Lower lobe of right lung (tissue), 2 donors: ENCODE data around the gene LOXL1. TPM values are rescaled to one million over a fixed set of nuclear protein-coding genes. Genes with fewer than 3 reads are reported as not detected.

Experiments used
- ATAC-seq, 2 donors: fragments of 200-7000 bp; cut with Tn5 transposase; one replicate each; pipeline ENCODE4 v1.9.1; 2020 to 2022; ENCODE audit warnings: mild to moderate bottlenecking in 2 of 2, moderate library complexity in 2 of 2
- DNase-seq: peaks from one replicate; pipeline ENCODE4 v3.0.0-alpha.2; 2020
- H3K27ac ChIP-seq: fragments of 200-600 bp; one replicate; pipeline ENCODE4 v1.8.0; 2022
- H3K27me3 ChIP-seq: fragments of 200-600 bp; one replicate; pipeline ENCODE4 v1.8.0; 2022; ENCODE audit warnings: low read depth
- H3K36me3 ChIP-seq: fragments of 200-600 bp; one replicate; pipeline ENCODE4 v1.8.0; 2022; ENCODE audit warnings: mild to moderate bottlenecking
- H3K4me1 ChIP-seq: fragments of 200-600 bp; one replicate; pipeline ENCODE4 v1.8.0; 2022
- H3K4me3 ChIP-seq: fragments of 200-600 bp; one replicate; pipeline ENCODE4 v1.8.0; 2022; ENCODE audit warnings: mild to moderate bottlenecking
- H3K9me3 ChIP-seq: fragments of 200-600 bp; one replicate; pipeline ENCODE4 v1.8.0; 2022
- intact Hi-C: fragments of 100-400 bp; cut with DNase I; formaldehyde crosslinking; loops from one replicate; pipeline ENCODE4 v1.11.0; 2022
- total RNA-seq: library from RNA; stranded (reverse); fragmentation: NEBNext Ultra II Directional; extraction: Animal tissue kit (Norgen Biotek cat#: 25700); gene quantifications from one replicate; pipeline ENCODE4 v1.2.1, GENCODE V29; 2021
- TF ChIP-seq, protein P1 (sequence below): fragments of 200-600 bp; IDR thresholded peaks from one replicate; pipeline ENCODE4 v1.8.0; 2022; ENCODE audit warnings: antibody characterized with exemption, mild to moderate bottlenecking
- donor health status: DM: no; HTN: yes; CAD: no; lungs with severe emphysema.

Gene LOXL1
- total RNA-seq, 1 donor from 2014 or later, result 7.6 TPM

- Histone ChIP-seq H3K4me1 (peaks cover 52% of the 10 kb centered on the region), H3K9me3 (no peaks in the 10 kb centered on the region), H3K27me3 (peaks cover 27% of the 10 kb centered on the region), H3K4me3 (peak overlapping the region; percentile 64), H3K27ac (peak overlapping the region; percentile 83), H3K36me3 (no peaks in the 10 kb centered on the region)
- TF ChIP-seq, protein P1, sequence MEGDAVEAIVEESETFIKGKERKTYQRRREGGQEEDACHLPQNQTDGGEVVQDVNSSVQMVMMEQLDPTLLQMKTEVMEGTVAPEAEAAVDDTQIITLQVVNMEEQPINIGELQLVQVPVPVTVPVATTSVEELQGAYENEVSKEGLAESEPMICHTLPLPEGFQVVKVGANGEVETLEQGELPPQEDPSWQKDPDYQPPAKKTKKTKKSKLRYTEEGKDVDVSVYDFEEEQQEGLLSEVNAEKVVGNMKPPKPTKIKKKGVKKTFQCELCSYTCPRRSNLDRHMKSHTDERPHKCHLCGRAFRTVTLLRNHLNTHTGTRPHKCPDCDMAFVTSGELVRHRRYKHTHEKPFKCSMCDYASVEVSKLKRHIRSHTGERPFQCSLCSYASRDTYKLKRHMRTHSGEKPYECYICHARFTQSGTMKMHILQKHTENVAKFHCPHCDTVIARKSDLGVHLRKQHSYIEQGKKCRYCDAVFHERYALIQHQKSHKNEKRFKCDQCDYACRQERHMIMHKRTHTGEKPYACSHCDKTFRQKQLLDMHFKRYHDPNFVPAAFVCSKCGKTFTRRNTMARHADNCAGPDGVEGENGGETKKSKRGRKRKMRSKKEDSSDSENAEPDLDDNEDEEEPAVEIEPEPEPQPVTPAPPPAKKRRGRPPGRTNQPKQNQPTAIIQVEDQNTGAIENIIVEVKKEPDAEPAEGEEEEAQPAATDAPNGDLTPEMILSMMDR, result no peak
- DNase-seq (peak; percentile 35), ATAC-seq (no peak)
- intact Hi-C loops, result no loop called here
These were observed 1.9 kb downstream of the LOXL1 start for GRCh38 chr15:73928241-73928579.

GRCh38 chr15:73928971-73929627 lies 2.8 kb downstream of the LOXL1 start:
- ATAC-seq (no peak), DNase-seq (peak; percentile 24)
- no peak overlapping the region for H3K27ac ChIP-seq
- H3K4me1 ChIP-seq, result peaks cover 46% of the 10 kb centered on the region
- H3K27me3 ChIP-seq, result peaks cover 27% of the 10 kb centered on the region
- no peak overlapping the region for H3K4me3 ChIP-seq
- no peaks in the 10 kb centered on the region for H3K9me3 ChIP-seq
- no peaks in the 10 kb centered on the region for H3K36me3 ChIP-seq
- intact Hi-C loops, result no loop called here
- TF ChIP-seq, protein P1, result no peak

- Histone ChIP-seq H3K27me3 (peaks cover 27% of the 10 kb centered on the region), H3K36me3 (no peaks in the 10 kb centered on the region), H3K9me3 (no peaks in the 10 kb centered on the region), H3K4me3 (no peak overlapping the region), H3K4me1 (peaks cover 44% of the 10 kb centered on the region), H3K27ac (peak overlapping the region; percentile 24)
- DNase-seq, result peak; percentile 44
- TF ChIP-seq, protein P1, result no peak
- intact Hi-C loops, result no loop called here
- ATAC-seq, result no peak
These were observed 4.1 kb downstream of the LOXL1 start for GRCh38 chr15:73930371-73930770.

GRCh38 chr15:73930790-73931281 lies 4.6 kb downstream of the LOXL1 start:
- H3K27me3 ChIP-seq, result peaks cover 27% of the 10 kb centered on the region
- DNase-seq (peak; percentile 26), ATAC-seq (no peak)
- no peaks in the 10 kb centered on the region for H3K36me3 ChIP-seq
- no peak overlapping the region for H3K4me3 ChIP-seq
- intact Hi-C loops, result no loop called here
- TF ChIP-seq, protein P1, result no peak
- peaks cover 40% of the 10 kb centered on the region for H3K4me1 ChIP-seq
- peak overlapping the region; percentile 24 for H3K27ac ChIP-seq
- H3K9me3 ChIP-seq, result no peaks in the 10 kb centered on the region

DNA sequence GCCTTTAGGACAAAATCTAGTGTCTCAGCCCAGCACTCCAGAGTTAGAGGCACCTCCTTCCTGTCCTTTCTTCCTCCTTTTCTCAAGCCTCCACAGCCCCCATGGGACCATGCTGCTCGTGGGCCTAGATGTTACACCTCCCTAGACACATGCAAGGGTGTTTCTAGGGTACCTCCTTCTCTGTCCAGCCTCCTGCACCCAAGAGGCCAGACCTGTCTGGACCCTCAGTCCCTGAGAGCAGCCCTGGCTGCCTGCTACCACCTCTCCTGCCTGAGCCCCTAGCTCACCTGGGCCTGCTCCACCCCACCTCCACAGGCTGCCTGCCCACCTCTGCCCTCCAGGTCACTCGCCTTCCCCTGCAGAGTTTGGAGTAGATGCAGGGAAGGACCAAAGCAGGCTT lies 5.2 kb downstream of the LOXL1 start:
- H3K27ac ChIP-seq, result no peak overlapping the region
- peaks cover 39% of the 10 kb centered on the region for H3K4me1 ChIP-seq
- DNase-seq (peak; percentile 24), ATAC-seq (no peak)
- H3K4me3 ChIP-seq, result no peak overlapping the region
- intact Hi-C loops, result no loop called here
- TF ChIP-seq, protein P1, result no peak
- H3K27me3 ChIP-seq, result peaks cover 23% of the 10 kb centered on the region
- no peaks in the 10 kb centered on the region for H3K9me3 ChIP-seq
- no peaks in the 10 kb centered on the region for H3K36me3 ChIP-seq
